GM18858 (cell line): ENCODE data around the gene ANKRD53.
"Not testable (repeated sequence)": the region's sequence is repeated elsewhere in the genome, so short reads cannot be mapped to it uniquely, and the experiment has no call there.

Experiments used
- ATAC-seq: cut with Tn5 transposase; IDR thresholded peaks from one replicate; pipeline ENCODE4 v1.9.1; 2021; ENCODE audit not compliant: unreplicated experiment

The ANKRD53 gene

DNA sequence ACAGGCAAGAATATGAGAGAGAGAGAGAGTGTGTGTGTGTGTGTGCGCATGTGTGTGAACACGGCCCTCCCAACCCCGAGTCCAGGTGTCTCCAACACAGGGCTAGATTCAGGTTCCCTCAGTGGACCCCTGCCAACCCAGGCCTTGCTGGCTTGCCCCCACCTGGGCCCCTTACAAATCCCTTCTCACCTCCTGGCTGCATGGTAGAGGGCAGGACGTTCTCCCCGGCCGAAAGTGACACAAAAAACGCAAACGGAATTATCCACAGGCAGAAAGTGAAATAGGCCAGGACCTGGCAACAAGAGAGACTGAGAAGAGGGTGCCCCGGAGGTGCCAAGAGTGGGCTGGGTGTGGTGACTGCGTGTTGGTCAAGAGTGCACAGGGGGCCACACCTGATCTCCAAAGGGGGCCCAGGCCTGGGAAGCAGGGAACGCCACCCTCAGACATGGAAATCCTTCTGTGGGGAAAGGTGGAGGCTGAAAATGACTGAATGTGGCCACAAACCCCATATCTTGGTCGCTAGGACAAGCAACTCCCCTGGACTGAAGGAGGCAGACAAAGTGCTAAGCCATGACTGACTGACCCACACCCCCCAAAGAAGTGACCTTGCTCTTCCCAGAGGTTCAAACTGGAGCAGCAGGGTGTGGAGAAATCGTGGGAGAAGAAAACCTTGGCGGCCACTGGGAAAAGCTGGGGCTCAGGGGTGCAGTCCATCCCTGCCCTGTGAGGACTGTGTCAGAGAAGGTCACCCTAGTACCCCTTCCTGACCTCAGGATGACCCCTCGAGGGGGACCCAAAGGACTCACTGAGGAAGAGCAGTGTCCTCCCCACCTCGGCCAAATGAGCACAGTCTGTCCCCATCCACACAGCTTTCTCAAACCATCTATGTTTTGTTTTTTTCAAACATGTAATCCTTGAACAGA, 10.6 kb downstream of the ANKRD53 start:
- ATAC-seq = no peak

DNA sequence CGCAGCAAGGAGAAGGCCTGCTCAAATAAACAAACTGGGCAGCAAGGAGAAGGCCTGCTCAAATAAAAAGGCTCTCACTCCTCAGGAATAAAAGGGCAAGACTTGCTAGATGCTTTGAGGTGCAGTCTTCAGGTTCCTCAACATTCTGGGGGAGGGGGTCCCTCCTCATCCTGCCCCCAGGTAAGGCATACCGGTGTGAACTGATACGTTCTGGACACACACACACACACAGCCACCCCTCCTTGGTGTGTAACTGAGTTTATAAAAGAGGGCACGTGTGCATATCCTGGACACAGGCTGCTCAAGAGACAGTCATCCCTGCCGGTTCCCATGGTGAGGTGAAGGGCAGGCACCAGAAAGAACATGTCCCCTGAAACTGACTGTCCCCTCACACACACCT, 11.8 kb downstream of the ANKRD53 start:
- ATAC-seq = no peak

DNA sequence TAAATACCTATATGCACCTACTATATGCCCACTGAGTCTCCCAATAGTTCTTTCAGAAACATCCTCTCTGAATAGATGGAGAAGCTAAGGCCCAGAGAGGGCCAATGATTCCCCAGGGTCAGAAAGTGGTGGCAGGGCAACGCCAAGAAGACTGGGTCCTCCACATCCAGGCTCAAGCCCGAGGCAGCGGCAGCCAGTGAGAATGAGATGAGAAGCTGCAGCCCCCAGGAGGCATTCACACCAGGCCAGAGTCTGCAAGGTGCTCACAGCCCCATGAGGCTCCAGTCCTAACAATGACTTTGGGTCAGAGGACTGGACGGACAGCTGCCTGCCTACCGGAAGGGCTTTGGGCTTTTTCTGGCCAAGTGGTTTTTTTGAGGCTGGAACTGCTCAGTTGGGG, 12.7 kb downstream of the ANKRD53 start:
- ATAC-seq = no peak

DNA sequence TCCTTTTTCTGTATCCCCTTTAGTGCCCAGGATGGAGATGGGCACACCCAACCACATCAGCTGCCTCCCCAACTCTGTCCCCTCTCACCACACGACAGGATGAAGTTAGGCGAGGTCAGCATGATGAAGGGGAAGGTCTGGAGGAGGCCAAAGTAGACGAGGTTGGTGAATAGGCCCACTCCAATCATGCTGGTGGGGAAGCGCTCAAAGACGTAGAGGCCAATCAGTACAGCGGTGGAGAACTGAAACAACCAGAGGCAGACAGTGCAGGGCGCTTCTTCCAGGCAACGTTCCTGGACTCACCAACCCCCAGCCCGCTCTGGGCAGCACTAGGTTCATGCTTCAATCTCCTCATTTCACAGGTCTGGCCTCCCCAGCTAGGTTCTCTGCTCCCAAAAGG, 13.3 kb downstream of the ANKRD53 start:
- no peak for ATAC-seq

DNA sequence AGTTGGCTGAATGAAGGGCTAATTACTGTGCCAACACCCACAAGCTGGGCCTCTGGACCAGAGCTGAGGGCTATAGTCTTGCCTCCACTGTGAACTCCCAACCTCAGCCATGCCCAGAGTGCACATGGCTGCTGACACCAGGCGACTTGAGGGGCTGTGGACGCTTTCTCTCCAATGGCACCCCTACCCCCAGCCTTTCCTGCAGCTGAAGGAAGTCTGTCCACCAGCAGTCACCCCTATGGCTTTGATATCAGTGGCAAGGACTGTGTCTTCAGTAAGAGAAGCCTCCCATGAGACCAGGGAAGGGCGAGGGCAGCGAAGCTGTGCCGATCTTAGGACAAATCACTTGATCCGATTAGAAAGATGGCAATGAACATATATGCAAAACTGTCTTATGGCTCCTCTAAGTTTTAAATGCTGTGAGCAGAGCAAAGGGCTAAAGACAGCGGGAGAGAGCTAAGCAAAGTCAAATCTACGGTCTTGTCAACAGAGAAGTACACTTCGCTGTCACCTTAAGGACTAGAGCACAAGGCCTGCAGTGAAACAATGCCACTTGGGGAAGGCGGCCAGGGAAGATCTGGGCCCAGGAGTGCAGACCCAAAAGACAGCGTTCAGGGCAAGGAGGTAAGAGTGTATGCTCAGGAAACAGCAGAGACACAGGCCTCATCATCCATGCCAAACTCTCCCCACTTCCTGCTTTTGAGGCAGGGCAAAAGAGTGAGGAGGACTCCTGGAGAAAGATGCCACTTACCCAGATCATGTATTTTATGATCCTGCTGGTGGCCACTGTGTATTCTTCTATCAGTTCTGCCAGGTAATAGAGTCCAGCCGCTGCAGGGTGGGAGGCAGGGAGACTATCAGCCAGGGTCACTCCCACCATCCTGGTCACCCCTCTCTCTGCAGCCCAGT, 14.8 kb downstream of the ANKRD53 start:
- ATAC-seq = no peak

DNA sequence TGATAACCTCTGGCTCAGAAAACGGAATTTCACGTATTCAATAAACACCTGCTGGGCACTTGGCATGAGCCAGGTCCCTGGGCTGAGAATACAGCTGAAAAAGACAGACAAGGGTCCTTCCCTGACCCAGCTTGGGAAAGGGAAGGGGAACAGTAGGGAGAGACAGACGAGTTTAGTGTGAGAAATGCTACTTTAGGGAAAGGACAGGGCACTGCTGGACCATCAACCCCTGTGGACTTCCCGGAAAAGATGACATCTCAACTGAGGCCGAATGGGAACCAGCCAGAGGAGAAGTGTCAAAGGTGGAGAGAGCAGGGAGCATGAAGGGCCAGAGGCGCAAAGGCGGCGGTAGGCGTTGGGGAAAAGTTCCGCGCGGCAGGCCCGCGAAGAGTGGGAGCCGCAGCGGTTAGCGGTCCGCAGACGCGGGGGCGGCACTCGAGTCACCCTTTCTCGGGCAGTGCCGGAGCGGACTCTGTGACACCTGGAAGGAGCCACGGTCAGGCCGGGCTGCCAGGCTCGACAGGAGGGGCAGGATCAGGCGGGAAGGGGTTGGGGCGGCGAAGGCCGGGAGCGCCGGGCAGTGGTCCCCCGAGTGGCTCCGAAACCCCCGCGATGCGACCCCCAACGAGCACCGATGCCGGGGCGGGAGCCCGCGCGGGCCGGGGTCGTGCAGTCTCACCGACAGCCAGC, 15.7 kb downstream of the ANKRD53 start:
- ATAC-seq = no peak

DNA sequence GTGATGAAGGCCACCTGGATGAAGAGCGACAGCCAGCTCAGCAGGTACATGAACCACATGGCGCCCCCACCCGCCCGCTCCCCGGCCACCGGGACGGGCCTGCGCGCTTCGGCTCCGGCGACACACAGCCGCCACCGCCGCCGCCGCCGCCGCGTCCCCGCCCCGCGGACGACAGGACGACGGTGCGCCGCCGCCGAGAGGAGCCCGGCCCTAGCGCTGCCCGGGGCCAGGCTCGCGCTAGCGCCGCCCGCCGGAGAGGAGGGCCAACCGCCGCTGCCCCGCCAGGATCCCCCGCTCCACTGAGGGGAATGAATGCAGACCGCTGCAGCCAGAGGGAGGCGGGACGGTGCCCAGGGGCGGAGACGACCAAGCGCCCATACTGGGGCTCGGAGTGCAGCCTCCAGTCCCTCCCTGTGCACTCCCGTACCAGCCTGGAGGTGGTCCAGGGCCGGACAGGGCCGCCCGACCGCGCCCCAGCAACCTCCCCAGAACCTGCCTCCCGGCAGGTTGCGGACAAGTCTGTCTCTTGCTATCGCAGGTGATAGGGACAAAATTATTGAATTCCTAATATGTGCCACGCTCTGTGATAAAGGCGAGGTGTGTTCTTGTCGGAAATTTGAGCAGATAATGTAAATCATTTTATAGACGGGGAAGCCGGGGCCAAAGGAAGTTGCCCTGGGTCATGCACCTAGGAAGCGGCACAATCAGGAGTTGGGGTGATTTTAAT, 16.4 kb downstream of the ANKRD53 start, which contains the start of gene TEX261:
Gene TEX261 (minus strand): TSS at position 175 of the 727 bp plus-strand sequence. CDS start 116 bp downstream, at position 59.
- ATAC-seq = peak; percentile 94

DNA sequence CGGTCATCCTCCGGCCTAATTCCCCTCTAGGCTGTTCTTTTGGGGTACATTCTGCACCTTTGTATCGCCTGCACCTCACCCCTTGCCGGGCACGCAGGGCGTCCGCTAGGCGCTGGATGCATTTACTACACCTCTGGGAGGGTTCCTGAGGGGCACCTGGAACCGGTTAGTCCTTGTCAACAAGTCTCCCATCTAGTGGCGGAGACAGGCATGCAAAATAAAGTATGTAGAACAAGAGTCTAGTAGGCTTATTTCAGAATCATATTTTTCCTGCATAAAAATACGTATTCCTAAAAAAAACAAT, 16.9 kb downstream of the ANKRD53 start:
- ATAC-seq = no peak

DNA sequence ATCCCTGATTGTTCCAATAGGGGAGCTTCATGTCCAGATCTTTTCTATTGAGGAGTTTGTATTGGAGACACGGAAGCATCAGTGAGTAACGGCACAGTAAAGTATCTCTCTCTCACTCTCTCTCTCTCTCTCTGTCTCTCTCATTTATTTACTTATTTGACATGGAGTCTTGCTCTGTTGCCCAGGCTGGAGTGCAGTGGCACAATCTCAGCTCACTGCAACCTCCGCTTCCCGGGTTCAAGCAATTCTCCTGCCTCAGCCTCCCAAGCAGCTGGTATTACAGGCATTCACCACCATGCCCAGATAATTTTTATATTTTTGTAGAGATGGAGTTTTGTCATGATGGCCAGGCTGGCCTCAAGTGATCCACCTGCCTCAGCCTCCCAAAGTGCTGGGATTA, 20.5 kb downstream of the ANKRD53 start:
- not testable (repeated sequence) for ATAC-seq

DNA sequence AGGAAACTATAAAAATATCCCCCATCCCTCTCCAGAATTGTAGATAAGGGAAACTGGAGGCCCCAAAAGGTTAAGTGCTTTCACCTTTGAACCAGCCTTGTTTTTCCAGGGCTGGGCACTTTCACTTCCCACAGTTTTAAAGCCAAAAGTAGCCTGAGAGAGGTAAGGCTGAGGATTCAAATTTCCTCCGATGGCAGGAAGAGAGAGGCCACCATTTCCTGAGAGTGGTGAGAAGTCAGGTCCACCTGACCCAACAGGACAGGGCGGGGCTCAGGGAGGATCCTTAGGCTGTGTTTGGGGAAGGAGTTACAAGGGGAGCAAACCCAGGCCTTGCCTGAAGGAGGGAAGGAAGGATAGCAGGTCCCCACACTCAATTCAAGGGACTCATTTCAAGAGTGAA, 20.9 kb downstream of the ANKRD53 start:
- ATAC-seq = no peak

DNA sequence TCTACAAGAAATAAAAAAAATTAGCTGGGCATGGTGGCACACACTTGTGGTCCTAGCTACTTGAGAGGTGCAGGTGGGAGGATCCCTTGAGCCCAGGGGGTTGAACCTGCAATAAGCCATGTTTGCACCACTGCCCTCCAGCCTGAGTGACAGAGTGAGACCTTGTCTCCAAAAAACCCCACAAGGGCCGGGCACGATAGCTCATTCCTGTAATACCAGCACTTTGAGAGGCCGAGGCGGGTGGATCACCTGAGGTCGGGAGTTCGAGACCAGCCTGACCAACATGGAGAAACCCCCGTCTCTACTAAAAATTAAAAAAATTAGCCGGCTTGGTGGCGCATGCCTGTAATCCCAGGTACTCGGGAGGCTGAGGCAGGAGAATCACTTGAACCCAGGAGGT, 21.5 kb downstream of the ANKRD53 start:
- ATAC-seq = not testable (repeated sequence)

DNA sequence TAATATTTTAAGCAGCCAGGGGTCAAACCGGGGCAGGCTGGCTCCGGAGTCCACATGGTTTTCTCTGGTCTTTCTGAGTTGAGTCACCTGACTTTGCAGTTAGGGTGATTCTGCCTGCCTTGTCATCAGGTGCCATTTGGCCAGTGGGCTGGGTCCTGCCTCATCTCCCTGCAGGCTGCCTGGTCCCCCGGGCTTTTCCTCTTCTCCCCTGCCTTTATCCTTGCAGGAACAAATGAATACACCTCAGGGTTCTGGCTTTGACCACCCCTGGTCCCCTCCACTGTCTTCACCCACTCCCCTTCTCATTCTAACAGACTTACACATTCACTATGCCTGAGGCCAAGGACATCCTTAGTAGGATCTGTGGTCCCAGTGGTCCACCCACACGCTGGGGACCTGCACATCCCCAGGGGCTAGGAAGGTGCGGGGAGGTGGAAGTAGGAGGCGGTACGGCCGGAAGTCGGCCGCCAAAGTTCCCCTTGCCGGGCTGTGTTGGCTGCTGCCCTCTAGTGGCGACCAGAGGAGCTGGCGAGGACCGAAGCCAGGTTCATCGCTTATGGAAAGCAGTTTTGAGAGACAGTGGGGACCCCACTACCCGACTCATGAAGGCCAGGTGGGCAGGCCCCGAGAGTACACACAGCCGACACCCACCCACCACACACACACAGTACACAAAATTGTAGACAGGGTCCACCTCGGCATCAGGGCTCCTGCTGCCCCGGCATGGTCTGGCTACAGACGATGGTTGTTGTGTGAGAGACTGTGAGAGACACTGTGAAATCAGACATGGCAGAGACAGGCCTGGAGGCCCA, 22.6 kb downstream of the ANKRD53 start:
- peak; percentile 96 for ATAC-seq

DNA sequence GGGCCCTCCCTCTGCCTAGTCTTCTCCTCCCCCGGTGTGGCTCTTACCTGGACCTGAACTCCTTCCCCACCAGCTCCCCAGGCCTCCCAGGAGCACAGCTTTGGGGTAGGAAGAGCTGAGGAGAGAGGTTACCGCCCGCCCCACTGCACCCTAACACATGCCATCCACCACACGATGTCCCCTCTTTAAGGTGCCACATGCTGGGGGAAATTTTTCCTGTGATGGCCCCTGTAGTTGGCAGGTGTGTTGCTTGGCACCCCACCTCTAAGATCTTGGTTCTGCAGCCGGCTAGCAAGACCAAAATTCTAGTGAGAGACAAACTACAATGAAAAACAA, 23.1 kb downstream of the ANKRD53 start:
- ATAC-seq = no peak

DNA sequence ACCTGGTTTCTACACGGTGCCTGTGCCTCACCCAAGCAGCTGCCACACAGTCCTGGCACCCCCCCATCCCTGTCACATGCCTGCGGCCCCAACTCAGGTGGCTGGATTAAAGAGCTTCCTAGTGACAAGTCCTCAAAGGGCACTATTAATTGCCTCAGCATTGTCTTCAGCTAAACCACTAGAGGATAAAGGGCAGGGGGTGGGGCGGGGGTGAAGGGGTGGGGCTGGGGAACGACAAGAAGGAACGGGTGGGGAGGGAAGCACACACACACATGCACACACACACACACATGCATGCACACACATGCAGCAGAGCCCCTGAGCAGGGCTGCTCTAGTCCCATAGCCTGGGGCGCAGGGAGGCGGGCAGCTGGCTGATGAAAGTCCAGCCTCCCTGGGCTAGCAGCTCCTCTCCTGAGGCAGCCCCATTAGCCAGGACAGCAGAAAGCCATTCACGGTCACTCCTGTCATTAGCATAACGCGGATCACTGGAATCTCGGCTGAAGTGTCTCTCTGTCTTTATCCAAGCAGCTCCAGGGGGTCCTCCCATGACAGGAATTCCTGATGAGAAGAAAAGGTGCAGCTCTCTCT, 23.6 kb downstream of the ANKRD53 start:
- ATAC-seq = no peak

DNA sequence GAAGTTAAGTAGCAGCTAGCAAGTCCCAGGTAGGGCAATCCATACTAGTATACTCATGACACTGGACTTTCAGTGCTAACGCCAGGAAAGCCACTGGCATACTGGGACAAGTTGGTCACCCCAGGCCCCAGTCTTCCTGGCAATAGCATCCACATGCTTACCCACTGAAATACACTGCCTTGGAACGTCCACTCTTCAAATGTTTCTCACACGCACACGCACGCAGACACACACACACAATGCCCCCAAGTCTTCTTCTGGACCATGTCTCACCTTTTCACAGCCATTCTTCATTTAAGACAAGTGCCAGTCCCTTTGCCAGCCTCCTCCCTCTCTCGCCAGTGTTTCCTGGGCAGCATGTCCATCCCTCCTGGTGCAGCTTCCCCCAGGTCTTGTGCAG, 25.0 kb downstream of the ANKRD53 start:
- ATAC-seq = no peak

DNA sequence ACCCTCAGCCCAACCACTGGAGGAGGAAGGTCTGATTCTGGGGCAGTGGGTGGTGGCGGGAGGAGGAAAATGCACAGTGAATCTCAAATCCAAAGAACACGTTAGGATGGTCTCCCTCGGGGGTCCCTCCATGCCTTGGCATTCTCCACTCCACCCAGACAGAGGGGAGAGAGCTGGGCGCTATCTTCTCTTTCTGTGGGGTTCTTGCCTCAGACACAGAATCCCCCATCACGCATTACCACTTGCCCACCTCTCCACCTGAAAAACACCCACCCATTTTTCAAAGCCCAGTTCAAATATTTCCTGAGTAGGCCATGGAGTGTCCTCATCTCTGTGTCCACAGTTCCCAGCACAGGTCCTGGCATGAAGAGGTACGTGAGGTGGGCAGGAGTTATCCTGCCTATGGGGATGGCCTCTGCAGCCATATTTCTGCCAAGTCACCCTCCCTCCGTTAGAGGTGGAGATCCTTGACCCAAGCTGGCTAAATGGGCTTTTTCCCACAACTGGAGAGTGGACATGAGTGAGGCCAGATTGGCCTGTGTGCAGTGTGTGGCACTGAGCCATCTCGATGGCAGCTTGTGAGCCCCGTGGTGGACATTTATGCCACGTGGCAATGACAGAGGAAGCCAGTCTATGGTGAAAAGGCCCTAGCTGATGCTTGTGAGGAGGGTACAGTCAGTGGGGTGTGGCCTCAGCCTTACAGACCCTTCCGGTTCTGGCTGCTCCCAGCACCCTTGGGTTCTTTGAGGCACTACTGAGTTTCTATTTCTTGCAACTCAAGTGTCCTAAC, 25.7 kb downstream of the ANKRD53 start:
- ATAC-seq = no peak

DNA sequence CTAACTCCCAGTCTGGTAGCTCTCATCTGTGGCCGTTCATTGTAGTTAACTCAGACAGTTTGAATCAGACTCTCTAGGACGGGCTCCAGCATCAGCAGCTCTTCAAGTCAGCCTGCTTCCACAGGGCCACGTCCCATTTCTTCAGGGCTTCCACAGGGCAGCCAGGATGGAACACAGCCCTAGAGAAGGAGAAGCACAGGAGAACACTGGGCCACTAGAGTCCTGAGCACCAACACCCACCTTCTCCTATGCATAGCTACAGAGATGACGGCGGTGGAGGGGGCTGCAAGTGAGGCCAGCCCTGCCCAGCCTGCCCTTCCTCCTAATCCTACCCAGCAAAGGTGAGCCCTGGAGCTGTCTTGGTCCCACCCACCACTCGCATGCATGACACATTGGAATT, 26.4 kb downstream of the ANKRD53 start:
- no peak for ATAC-seq

DNA sequence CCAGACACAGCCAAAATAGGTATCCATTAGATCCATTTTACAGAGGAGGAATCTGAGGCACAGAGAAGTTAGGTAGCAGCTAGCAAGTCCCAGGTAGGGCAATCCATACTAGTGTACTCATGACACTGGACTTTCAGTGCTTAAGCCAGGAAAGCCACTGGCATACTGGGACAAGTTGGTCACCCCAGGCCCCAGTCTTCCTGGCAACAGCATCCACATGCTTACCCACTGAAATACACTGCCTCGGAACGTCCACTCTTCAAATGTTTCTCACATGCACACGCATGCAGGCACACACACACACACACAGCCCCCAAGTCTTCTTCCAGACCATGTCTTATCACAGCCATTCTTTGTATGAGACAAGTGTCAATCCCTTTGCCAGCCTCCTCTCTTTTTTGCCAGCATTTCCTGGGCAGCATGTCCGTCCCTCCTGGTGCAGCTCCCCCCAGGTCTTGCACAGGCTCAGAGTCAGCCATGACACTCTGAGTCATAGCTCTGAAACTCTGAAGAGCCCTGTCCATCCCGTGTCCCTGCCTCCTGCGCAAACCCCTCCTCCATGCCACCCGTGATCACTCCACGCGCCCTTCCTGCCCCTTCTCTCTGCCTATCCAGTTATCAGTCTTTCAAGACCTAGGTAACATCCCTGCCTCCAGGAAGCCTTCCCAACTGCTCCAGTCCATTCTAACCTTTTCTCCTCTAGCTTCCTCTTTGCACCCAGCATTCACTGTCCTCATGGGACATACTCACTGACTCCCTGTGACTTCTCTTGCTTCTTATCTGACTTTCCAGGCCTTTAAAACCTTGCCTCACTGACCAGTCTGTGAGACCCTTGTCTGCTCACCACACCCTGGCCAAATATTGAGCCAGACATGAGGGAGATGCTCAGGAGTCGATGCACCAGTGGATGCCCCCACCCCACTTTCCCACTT, 27.1 kb downstream of the ANKRD53 start:
- no peak for ATAC-seq
